Loucy (cell line): ENCODE data around the gene PDILT.
"Not testable (repeated sequence)": the region's sequence is repeated elsewhere in the genome, so short reads cannot be mapped to it uniquely, and the experiment has no call there.

Experiments used
- H2AFZ ChIP-seq: fragments of 200-600 bp; sonication (generic); 2 replicates; pipeline ENCODE4 v1.6.0; 2016; ENCODE audit warnings: antibody characterized with exemption, mild to moderate bottlenecking, low read length, moderate library complexity
- H3F3A ChIP-seq: fragments of 200-600 bp; 2 replicates; pipeline ENCODE4 v1.6.0; 2016; ENCODE audit warnings: antibody characterized with exemption, low read depth, mild to moderate bottlenecking
- H3K27me3 ChIP-seq: fragments of 200-600 bp; sonication (generic); 2 replicates; pipeline ENCODE4 v1.6.1; 2014; ENCODE audit warnings: low read length, mild to moderate bottlenecking; ENCODE audit not compliant: insufficient read depth, poor library complexity, severe bottlenecking
- H3K36me3 ChIP-seq: fragments of 200-600 bp; sonication (generic); 2 replicates; pipeline ENCODE4 v1.6.1; 2016; ENCODE audit warnings: low read length; ENCODE audit not compliant: insufficient read depth
- H3K4me1 ChIP-seq: fragments of 200-600 bp; sonication (generic); 2 replicates; pipeline ENCODE4 v1.5.1; 2014; ENCODE audit warnings: low read length, mild to moderate bottlenecking; ENCODE audit not compliant: insufficient read depth, poor library complexity, severe bottlenecking
- H3K4me2 ChIP-seq: fragments of 200-600 bp; sonication (generic); 2 replicates; pipeline ENCODE4 v1.6.0; 2014; ENCODE audit warnings: antibody characterized with exemption, low read length, low read depth, mild to moderate bottlenecking; ENCODE audit not compliant: poor library complexity, severe bottlenecking
- H3K4me3 ChIP-seq: fragments of 200-600 bp; sonication (generic); 2 replicates; pipeline ENCODE4 v1.5.1; 2014; ENCODE audit warnings: low read length, mild to moderate bottlenecking, mixed read lengths; ENCODE audit not compliant: poor library complexity, severe bottlenecking
- H3K79me2 ChIP-seq: fragments of 200-600 bp; sonication (generic); 2 replicates; pipeline ENCODE4 v1.6.1; 2014; ENCODE audit warnings: low read length; ENCODE audit not compliant: insufficient read depth
- H3K9ac ChIP-seq: fragments of 200-600 bp; sonication (generic); 2 replicates; pipeline ENCODE4 v1.6.0; 2014; ENCODE audit warnings: mild to moderate bottlenecking, low read depth, low read length, moderate library complexity; ENCODE audit not compliant: poor library complexity, severe bottlenecking
- H3K9me2 ChIP-seq: fragments of 200-600 bp; sonication (generic); replicated peaks from 2 replicates; pipeline ENCODE4 v1.6.1; 2016; ENCODE audit warnings: low read depth, low read length, mixed read lengths
- H3K9me3 ChIP-seq: fragments of 200-600 bp; sonication (generic); 2 replicates; pipeline ENCODE4 v1.6.1; 2014; ENCODE audit warnings: mild to moderate bottlenecking, antibody characterized with exemption, low read length, low read depth; ENCODE audit not compliant: insufficient read depth
- H4K20me1 ChIP-seq: fragments of 200-600 bp; sonication (generic); 2 replicates; pipeline ENCODE4 v1.6.0; 2014; ENCODE audit warnings: antibody characterized with exemption, low read length, mild to moderate bottlenecking; ENCODE audit not compliant: insufficient read depth, poor library complexity, severe bottlenecking
- CTCF ChIP-seq: fragments of 200-600 bp; sonication (generic); conservative IDR thresholded peaks from 2 replicates; pipeline ENCODE4 v1.5.1; 2014; ENCODE audit warnings: mild to moderate bottlenecking, antibody characterized with exemption, low read length
- EZH2phosphoT487 ChIP-seq: fragments of 200-600 bp; IDR thresholded peaks from 2 replicates; pipeline ENCODE4 v1.6.1; 2018; ENCODE audit warnings: antibody characterized with exemption, mild to moderate bottlenecking, moderate library complexity, borderline replicate concordance

Gene PDILT

GRCh38 chr16:20404637-20405036 lies at the start of gene PDILT:
TSS of gene PDILT (minus strand) at chr16:20404737. CDS start at chr16:20399300, 5,437 bp downstream.
- Histone ChIP-seq H3K79me2 (no peaks in the 10 kb centered on the region), H3K9ac (no peak within 1 kb of the TSS), H3K4me3 (no peak within 1 kb of the TSS), H3K9me2 (no peaks in the 10 kb centered on the region), H3K4me1 (no peaks in the 10 kb centered on the region), H3K27me3 (no peaks in the 10 kb centered on the region), H3K4me2 (no peak within 1 kb of the TSS), H3K9me3 (no peaks in the 10 kb centered on the region), H3K36me3 (no peaks in the 10 kb centered on the region), H3F3A (no peaks in the 10 kb centered on the region), H4K20me1 (no peaks in the 10 kb centered on the region), H2AFZ (no peak within 1 kb of the TSS)
- TF ChIP-seq EZH2phosphoT487 (no peak), CTCF (no peak)

GRCh38 chr16:20453633-20454032 lies 49.1 kb upstream of the PDILT start:
- H3K4me2 ChIP-seq, H4K20me1 ChIP-seq, H3K9me3 ChIP-seq, H3K4me1 ChIP-seq, H3K79me2 ChIP-seq, H3K9ac ChIP-seq, H3K4me3 ChIP-seq, H3K36me3 ChIP-seq, H3F3A ChIP-seq, H2AFZ ChIP-seq, H3K9me2 ChIP-seq, H3K27me3 ChIP-seq: not testable (repeated sequence)

- H3K9me3 ChIP-seq, H3K79me2 ChIP-seq, H2AFZ ChIP-seq, H3K9me2 ChIP-seq, H3K36me3 ChIP-seq, H4K20me1 ChIP-seq, H3K4me3 ChIP-seq, H3K27me3 ChIP-seq, H3K4me2 ChIP-seq, H3K9ac ChIP-seq, H3F3A ChIP-seq, H3K4me1 ChIP-seq: not testable (repeated sequence)
These were observed 46.8 kb upstream of the PDILT start, which contains the start of gene ACSM2A for GRCh38 chr16:20451364-20451763. TSS of gene ACSM2A (plus strand) at chr16:20451521. CDS start at chr16:20460115, 8,594 bp downstream.

- not testable (repeated sequence) for H3K27me3 ChIP-seq, H3K9me3 ChIP-seq, H2AFZ ChIP-seq, H3K79me2 ChIP-seq, H3K9me2 ChIP-seq, H3K4me1 ChIP-seq, H3F3A ChIP-seq, H3K36me3 ChIP-seq, H3K4me2 ChIP-seq, H3K4me3 ChIP-seq, H4K20me1 ChIP-seq, H3K9ac ChIP-seq
These were observed 42.3 kb upstream of the PDILT start for GRCh38 chr16:20446652-20447393.

GRCh38 chr16:20441859-20442258 lies 37.3 kb upstream of the PDILT start:
- H3K4me2 ChIP-seq, H3K9me2 ChIP-seq, H3K4me1 ChIP-seq, H3K79me2 ChIP-seq, H3K9me3 ChIP-seq, H3K36me3 ChIP-seq, H3K27me3 ChIP-seq, H3K4me3 ChIP-seq, H4K20me1 ChIP-seq, H2AFZ ChIP-seq, H3K9ac ChIP-seq, H3F3A ChIP-seq: not testable (repeated sequence)
